Measurements from ENCODE around the gene CFAP20DC. TPM values are rescaled to one million over a fixed set of nuclear protein-coding genes. Genes with fewer than 3 reads are reported as not detected.

Gene CFAP20DC
- total RNA-seq, 2 donors from 2014 or later, result 6.5 to 9.5 TPM

- Histone ChIP-seq H3K4me3 (ENCODE audit: low read length) (no peak overlapping the region), H3K36me3 (ENCODE audit: control insufficient read depth, insufficient read depth, low read length) (no peaks in the 10 kb centered on the region), H3K4me1 (ENCODE audit: control insufficient read depth, insufficient read depth, low read length) (peaks cover 13% of the 10 kb centered on the region), H3K27ac (ENCODE audit: low read depth, low read length) (no peak overlapping the region), H3K9ac (ENCODE audit: extremely low read depth, low read length, poor library complexity, severe bottlenecking) (no peak overlapping the region), H3K9me3 (ENCODE audit: control insufficient read depth, low read length) (peaks cover 31% of the 10 kb centered on the region), H3K27me3 (ENCODE audit: control insufficient read depth, insufficient read depth, low read length, poor library complexity, severe bottlenecking) (peaks cover 5% of the 10 kb centered on the region)
- peaks cover 4% of the 10 kb centered on the region for H3K36me3 Mint-ChIP-seq (ENCODE audit: low read depth)
- H3K4me3 Mint-ChIP-seq, result no peak overlapping the region
- peaks cover 2% of the 10 kb centered on the region for H3K27me3 Mint-ChIP-seq (ENCODE audit: insufficient read depth)
- H3K4me1 Mint-ChIP-seq, result peaks cover 5% of the 10 kb centered on the region
- no peak for TF ChIP-seq CTCF (conservative IDR thresholded peaks at IDR 0.05)
- peaks cover 28% of the 10 kb centered on the region for H3K9me3 Mint-ChIP-seq
- no peak overlapping the region for H3K27ac Mint-ChIP-seq
- no peak for DNase-seq
- WGBS, 2 experiments (ENCODE audit: insufficient coverage in 1 of 2, insufficient read length in 1 of 2), result 88 to 89% methylated on average over 2 of the region's 2 CpGs
These were observed 149.9 kb downstream of the CFAP20DC start for GRCh38 chr3:58899953-58900298.

GRCh38 chr3:58899159-58899952, 150.5 kb downstream of the CFAP20DC start:
- DNase-seq, result peak; percentile 47

GRCh38 chr3:58898513-58898912, 151.3 kb downstream of the CFAP20DC start:
- no peaks in the 10 kb centered on the region for H3K36me3 ChIP-seq (ENCODE audit: control insufficient read depth, insufficient read depth, low read length)
- no peak overlapping the region for H3K4me3 Mint-ChIP-seq
- WGBS, 2 experiments (ENCODE audit: insufficient coverage in 1 of 2, insufficient read length in 1 of 2), result 88 to 91% methylated on average over 1 to 2 of the region's 2 CpGs

More at GRCh38 chr3:58899159-58899952, 150.5 kb downstream of the CFAP20DC start:
- TF ChIP-seq CTCF (conservative IDR thresholded peaks at IDR 0.05), result no peak
- Mint-ChIP-seq H3K27me3 (ENCODE audit: insufficient read depth) (peaks cover 2% of the 10 kb centered on the region), H3K27ac (no peak overlapping the region), H3K36me3 (ENCODE audit: low read depth) (peaks cover 4% of the 10 kb centered on the region), H3K9me3 (peaks cover 32% of the 10 kb centered on the region), H3K4me1 (peaks cover 5% of the 10 kb centered on the region), H3K4me3 (no peak overlapping the region)
- Histone ChIP-seq H3K36me3 (ENCODE audit: control insufficient read depth, insufficient read depth, low read length) (no peaks in the 10 kb centered on the region), H3K4me3 (ENCODE audit: low read length) (no peak overlapping the region), H3K27ac (ENCODE audit: low read depth, low read length) (no peak overlapping the region), H3K27me3 (ENCODE audit: control insufficient read depth, insufficient read depth, low read length, poor library complexity, severe bottlenecking) (peaks cover 5% of the 10 kb centered on the region), H3K9me3 (ENCODE audit: control insufficient read depth, low read length) (peaks cover 37% of the 10 kb centered on the region), H3K4me1 (ENCODE audit: control insufficient read depth, insufficient read depth, low read length) (peaks cover 13% of the 10 kb centered on the region), H3K9ac (ENCODE audit: extremely low read depth, low read length, poor library complexity, severe bottlenecking) (no peak overlapping the region)
- 85 to 91% methylated on average over 5 to 8 of the region's 8 CpGs for WGBS, 2 experiments (ENCODE audit: insufficient coverage in 1 of 2, insufficient read length in 1 of 2)

More at GRCh38 chr3:58898513-58898912, 151.3 kb downstream of the CFAP20DC start:
- Mint-ChIP-seq H3K27me3 (ENCODE audit: insufficient read depth) (peaks cover 2% of the 10 kb centered on the region), H3K27ac (no peak overlapping the region), H3K4me1 (peaks cover 5% of the 10 kb centered on the region), H3K9me3 (peaks cover 37% of the 10 kb centered on the region), H3K36me3 (ENCODE audit: low read depth) (peaks cover 10% of the 10 kb centered on the region)
- H3K27ac ChIP-seq (ENCODE audit: low read depth, low read length), result no peak overlapping the region
- H3K4me3 ChIP-seq (ENCODE audit: low read length), result no peak overlapping the region
- peaks cover 40% of the 10 kb centered on the region for H3K9me3 ChIP-seq (ENCODE audit: control insufficient read depth, low read length)
- H3K9ac ChIP-seq (ENCODE audit: extremely low read depth, low read length, poor library complexity, severe bottlenecking), result no peak overlapping the region
- H3K4me1 ChIP-seq (ENCODE audit: control insufficient read depth, insufficient read depth, low read length), result peaks cover 13% of the 10 kb centered on the region
- DNase-seq, result no peak
- peaks cover 5% of the 10 kb centered on the region for H3K27me3 ChIP-seq (ENCODE audit: control insufficient read depth, insufficient read depth, low read length, poor library complexity, severe bottlenecking)
- no peak for TF ChIP-seq CTCF (conservative IDR thresholded peaks at IDR 0.05)

Measured in endodermal cell (in vitro differentiated cells).